Ramos (cell line): Measurements from ENCODE around the gene COL2A1.

ENCODE experiments used
- in situ Hi-C: fragments of 300-500 bp; cut with MboI; formaldehyde crosslinking; loops from one replicate; pipeline ENCODE4 v1.14.3; 2022; ENCODE audit warnings: low sequenced_read_pairs; ENCODE audit not compliant: unreplicated experiment

Gene COL2A1

GRCh38 chr12:47950856-47951468 lies 53.3 kb downstream of the COL2A1 start:
- in situ Hi-C loops = loop anchor here (10.0 kb wide), 2 partner anchors 214 to 236 kb away; no protein-coding TSS in a partner anchor

- in situ Hi-C loops = loop anchor here (10.0 kb wide), 3 partner anchors 155 to 235 kb away; no protein-coding TSS in a partner anchor
Observed at GRCh38 chr12:47949441-47950341, 54.6 kb downstream of the COL2A1 start.

DNA sequence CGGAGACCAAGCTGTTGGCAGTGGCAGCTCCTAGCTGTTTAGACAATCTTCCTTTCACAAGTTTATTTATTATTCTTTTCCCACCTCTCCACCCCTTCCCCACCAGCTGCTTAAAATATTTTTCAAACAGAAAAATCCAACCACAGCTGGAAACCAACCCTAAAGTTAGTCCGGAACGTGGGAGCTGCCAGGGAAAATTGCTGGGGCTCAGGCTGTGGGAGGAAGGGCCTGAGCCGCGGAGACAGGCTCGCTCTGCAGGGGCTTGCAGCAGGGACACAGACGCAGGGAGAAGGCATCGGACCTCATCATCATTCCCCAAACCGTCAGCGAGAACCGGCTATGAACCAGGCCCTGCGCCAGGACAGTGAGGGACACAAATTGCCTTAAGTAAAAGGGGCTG lies 56.9 kb downstream of the COL2A1 start:
- in situ Hi-C loops = loop anchor here (10.0 kb wide), 1 partner anchor 153 kb away; no protein-coding TSS in a partner anchor

- in situ Hi-C loops = loop anchor here (10.0 kb wide), 1 partner anchor 152 kb away; no protein-coding TSS in a partner anchor
Observed at GRCh38 chr12:47946413-47947323, 57.6 kb downstream of the COL2A1 start.

GRCh38 chr12:47945341-47945728 lies 58.9 kb downstream of the COL2A1 start:
- in situ Hi-C loops = loop anchor here (10.0 kb wide), 1 partner anchor 151 kb away; no protein-coding TSS in a partner anchor

DNA sequence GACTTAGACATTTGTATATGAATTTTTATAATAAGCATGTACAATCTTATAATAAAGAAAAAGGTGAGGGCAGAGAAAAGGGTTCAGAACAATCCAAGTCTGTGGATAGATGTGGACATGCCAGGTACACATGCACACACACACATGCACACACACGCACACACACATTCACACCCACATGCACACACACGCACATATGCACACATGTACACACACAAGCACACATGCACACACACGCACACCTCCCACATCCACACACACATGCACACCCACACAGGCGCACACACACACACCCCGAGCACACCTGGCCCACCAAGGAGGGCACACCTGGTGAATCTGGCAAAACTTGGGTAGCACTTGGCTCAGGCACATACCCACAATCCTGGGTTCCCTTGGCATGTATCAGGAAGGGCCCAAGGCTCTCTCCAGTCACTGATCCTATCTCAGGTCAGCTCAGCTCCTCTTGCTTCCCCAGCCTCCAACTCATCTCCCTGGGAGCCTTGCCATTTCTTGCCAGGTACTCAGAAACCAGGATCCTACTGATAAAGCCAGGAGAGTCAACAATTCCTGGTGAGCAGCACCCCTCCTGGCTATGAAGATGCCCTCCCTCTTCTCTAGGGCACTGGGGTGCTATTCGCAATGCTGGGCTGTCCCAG lies 59.5 kb downstream of the COL2A1 start:
- in situ Hi-C loops = loop anchor here (5.0 to 10.0 kb wide), 2 partner anchors 83 to 150 kb away; no protein-coding TSS in a partner anchor

DNA sequence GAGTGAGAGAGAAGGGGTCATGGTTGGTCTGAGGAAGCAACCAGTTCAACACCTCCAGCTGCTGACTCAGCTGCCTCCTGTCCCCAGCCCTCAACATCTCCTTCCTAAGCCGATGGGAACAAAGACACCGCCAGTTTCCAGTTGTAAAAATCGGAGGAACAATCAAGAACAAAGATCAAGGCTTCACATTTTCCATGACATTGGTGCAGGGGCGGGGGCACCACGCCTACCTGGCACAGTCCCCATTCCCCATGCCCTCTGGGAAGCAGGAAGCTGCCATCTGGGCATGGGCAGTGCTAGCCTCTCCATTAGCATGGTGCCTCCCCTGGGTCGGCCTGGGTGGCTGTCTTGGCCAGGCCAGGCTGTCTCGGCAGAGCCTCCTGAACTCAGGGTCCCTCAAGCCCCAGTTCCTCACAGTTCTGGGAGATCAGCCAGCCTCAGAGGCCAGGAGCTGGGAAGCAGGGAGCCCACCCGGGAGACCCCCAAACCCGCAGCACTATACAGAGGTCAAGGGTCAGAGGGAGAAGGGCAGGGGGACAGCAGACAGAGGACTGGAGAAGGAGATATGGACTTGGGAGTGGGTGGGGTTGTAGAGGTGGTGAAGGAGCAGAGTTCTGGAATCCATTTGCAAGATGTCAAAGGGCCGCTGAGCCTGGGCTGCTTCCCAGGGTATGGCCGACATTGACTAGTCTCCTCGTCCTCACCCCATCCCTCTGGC lies 60.5 kb downstream of the COL2A1 start:
- in situ Hi-C loops = loop anchor here (5.0 to 10.0 kb wide), 2 partner anchors 81 to 149 kb away; no protein-coding TSS in a partner anchor

DNA sequence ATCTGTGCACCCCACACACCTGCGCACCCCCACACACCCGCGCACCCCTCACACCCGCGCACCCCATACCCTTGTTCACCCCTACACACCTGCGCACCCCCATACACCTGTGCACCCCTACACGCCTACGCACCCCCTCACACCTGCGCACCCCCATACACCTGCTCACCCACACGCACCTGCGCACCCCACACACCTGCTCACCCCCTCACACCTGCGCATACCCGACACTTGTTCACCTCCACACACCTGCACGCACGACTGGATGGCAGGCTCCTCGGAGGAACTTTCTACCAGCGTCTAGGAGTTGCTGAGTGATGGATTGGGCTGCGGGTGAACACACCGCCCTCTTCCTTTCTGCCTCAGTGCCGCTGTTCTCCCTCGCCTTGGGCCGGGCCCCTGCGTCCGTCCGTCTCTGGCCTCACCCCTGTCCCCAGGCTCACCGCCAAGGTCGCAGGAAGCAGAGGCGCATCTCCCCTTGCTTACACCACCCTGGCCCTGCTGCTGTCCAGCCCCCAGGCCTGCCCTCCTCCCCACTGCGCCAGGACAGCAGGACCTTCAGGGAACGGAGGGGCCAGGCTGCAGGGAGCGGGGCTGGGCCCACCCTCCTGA lies 61.6 kb downstream of the COL2A1 start:
- in situ Hi-C loops = loop anchor here (5.0 to 10.0 kb wide), 2 partner anchors 80 to 148 kb away; no protein-coding TSS in a partner anchor

DNA sequence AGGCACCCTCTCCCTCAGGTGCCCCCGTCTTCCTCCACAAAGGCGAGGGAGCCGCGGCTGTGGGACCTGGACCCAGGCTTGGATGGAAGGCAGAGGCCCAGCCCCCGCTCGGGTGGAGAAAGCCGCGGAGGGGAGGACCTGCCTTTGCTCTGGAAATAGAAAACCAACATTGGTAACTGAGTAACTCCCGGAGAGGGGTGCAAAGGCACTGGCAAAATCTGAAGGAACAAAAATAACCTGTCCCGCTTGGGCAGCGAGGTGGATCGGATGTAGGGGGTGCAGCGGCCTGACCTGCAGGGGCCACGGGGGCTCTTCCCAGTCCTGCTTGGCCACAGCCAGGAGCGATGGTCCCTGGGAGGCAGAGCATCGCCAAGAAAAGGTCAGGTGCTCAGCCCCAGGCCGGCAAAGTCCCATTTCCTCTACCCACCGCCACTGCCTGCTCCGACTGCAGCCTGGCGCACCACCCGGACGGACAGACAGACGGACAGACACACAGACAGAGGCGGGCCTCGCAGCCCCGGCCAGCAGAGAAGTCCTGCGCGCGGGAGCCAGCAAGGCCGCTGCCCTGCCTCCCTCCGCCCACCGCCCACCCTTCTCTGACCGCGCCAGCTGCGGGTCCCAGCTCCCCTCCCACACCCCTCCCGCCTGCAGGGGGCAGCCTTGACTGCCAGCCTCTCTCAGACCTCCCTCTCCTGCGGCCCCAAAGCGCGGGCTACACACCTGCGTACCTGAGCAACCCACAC lies 62.2 kb downstream of the COL2A1 start:
- in situ Hi-C loops = loop anchor here (5.0 to 10.0 kb wide), 2 partner anchors 80 to 147 kb away; no protein-coding TSS in a partner anchor

DNA sequence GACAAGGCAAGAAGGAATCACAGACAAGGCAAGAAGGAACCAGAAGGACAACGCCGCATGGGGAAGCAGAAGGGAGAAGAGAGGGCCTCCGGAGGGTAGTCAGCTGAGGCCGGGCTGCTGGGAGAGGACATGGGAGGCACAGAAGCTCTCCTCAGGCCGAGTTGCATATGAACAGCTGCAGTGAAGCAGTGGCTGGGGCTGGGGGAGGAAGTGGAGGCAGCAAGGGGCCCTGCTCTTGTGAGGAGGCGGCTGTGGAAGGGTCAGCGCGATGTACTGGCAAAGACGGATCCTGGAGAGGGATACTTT lies 62.8 kb downstream of the COL2A1 start:
- in situ Hi-C loops = loop anchor here (5.0 to 10.0 kb wide), 2 partner anchors 79 to 147 kb away; no protein-coding TSS in a partner anchor

GRCh38 chr12:47940773-47941474 lies 63.4 kb downstream of the COL2A1 start:
- in situ Hi-C loops = loop anchor here (5.0 to 10.0 kb wide), 2 partner anchors 79 to 146 kb away; no protein-coding TSS in a partner anchor

- in situ Hi-C loops = no loop called here
Observed at GRCh38 chr12:47939009-47939601, 65.2 kb downstream of the COL2A1 start.

GRCh38 chr12:47938594-47938993 lies 65.7 kb downstream of the COL2A1 start:
- in situ Hi-C loops = no loop called here

- in situ Hi-C loops = no loop called here
Observed at GRCh38 chr12:47938093-47938492, 66.2 kb downstream of the COL2A1 start.

DNA sequence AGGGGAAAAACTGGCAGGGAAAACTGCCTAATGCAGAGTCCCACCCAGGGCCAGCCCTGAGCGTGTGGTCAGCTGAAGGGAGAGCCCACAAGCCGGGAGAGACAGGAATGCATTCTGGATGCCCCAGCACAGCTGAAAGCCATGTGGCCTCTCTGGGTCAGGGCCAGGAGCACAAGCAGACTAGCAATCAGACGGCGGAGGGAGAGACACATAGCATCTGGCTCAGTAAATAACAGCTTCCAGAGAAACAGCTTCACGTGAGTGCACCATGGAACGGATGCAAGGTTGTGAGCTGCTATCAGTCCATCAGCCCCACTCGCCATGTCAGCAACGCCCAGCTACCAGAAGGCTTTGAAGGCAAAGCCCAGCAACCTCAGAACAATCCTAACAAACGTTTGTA lies 69.1 kb downstream of the COL2A1 start:
- in situ Hi-C loops = no loop called here

DNA sequence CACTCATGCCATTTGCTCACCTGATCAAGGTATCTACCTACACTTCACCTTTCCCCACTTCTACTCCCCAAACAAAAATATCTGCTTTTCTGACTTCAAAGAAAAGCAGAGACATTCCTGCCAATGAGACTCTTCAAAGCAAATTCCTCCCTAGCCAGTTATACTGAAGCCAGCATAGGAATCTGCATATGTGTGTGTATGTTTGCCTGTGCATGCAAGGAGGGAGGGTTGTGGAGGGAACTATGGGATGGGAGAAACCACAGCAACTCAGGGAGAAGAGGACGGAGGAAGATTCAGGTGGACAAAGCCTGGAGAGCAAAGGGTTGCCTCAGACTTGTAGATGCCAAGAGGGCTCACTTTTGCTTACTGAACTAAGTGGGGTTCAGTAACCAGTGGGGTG lies 73.1 kb downstream of the COL2A1 start:
- in situ Hi-C loops = no loop called here

DNA sequence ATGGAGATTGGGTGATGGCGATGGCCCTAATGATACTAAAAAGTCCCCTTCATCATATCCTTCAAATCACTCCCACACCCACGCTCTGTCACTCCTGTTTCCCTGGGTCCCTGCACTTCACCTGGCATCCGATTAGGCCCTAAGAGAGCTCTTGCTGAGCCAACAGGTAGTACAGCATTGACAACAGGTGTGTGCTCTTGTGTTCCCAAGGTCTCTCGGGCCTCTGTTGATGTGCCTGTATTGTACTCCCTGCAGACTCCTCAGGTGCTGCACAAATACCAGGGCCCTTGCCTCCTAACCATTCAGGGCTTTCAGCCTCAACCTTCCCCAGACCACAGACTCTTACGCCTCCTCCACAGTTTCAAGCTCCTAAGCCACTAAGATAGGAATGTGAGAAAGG lies 73.6 kb downstream of the COL2A1 start:
- in situ Hi-C loops = no loop called here
